HepG2 (cell line): ENCODE results near the gene RABGEF1. TPM values are rescaled to one million over a fixed set of nuclear protein-coding genes. Genes with fewer than 3 reads are reported as not detected.

Source experiments
- CC2D1A ChIP-seq: sonication (generic); formaldehyde crosslinking; IDR thresholded peaks from 2 replicates; pipeline ENCODE4 v1.8.1; 2023; ENCODE audit warnings: mild to moderate bottlenecking, missing genetic modification reagents
- FOXK1 ChIP-seq: sonication (generic); formaldehyde crosslinking; IDR thresholded peaks from 2 replicates; pipeline ENCODE4 v1.4.0; 2020; ENCODE audit warnings: low read depth, missing genetic modification reagents, borderline replicate concordance
- HDAC2 ChIP-seq: sonication (generic); formaldehyde crosslinking; IDR thresholded peaks from 2 replicates; pipeline ENCODE4 v1.4.0; 2020; ENCODE audit warnings: missing genetic modification reagents
- KAT7 ChIP-seq: IDR thresholded peaks from 2 replicates; pipeline ENCODE4 v1.6.1; 2018; ENCODE audit warnings: borderline replicate concordance, missing compliant biosample characterization
- MBNL3 ChIP-seq: fragments of 250-450 bp; sonication (Bioruptor Pico); conservative IDR thresholded peaks from 2 replicates; pipeline ENCODE4 v1.8.0; 2022; ENCODE audit warnings: mild to moderate bottlenecking, inconsistent platforms
- SOX6 ChIP-seq, 2 experiments: fragments of 450-650 bp in 1 of 2; sonication (generic) in 1 of 2; formaldehyde crosslinking in 1 of 2; IDR thresholded peaks; 2 replicates each; pipeline versions ENCODE4 v1.4.0 to v1.6.1; 2017 to 2020; ENCODE audit warnings: antibody characterized with exemption in 1 of 2, mild to moderate bottlenecking in 1 of 2, missing genetic modification reagents in 1 of 2
- ZNF20 ChIP-seq: sonication (generic); formaldehyde crosslinking; IDR thresholded peaks from 2 replicates; pipeline ENCODE4 v1.4.0; 2020; ENCODE audit warnings: mild to moderate bottlenecking, moderate library complexity, missing genetic modification reagents
- polyA plus RNA-seq, 8 experiments: library from polyadenylated mRNA; depleted of rRNA in 3 of 8; stranded (reverse) in 7 of 8; unstranded in 1 of 8; fragments of >200 nt; fragmentation: Illumina TruSeq in 4 of 8; extraction: Trizol in 4 of 8; gene quantifications; 2 replicates each; pipeline versions ENCODE4 v1.2.1 to v1.2.3, GENCODE V29; 2011 to 2016; ENCODE audit warnings: low read depth in 4 of 8, missing spikeins in 1 of 8, mixed read lengths in 1 of 8; ENCODE audit not compliant: insufficient read depth in 1 of 8
- total RNA-seq, 5 experiments: library from RNA; depleted of rRNA; stranded (reverse); fragments of >200 nt; fragmentation: Illumina TruSeq; extraction: Trizol; gene quantifications; 2 replicates each; pipeline ENCODE4 v1.2.3, GENCODE V29; 2016; ENCODE audit warnings: low read depth in 1 of 5
- TF ChIP-seq, protein P1 (sequence below), 2 experiments: sonication (generic) in 1 of 2; formaldehyde crosslinking in 1 of 2; IDR thresholded peaks; 2 replicates each; pipeline versions ENCODE4 v1.6.1 to v1.9.0; 2014 to 2022; ENCODE audit warnings: antibody characterized with exemption in 1 of 2, borderline replicate concordance in 1 of 2, inconsistent platforms in 1 of 2, low read depth in 1 of 2, missing genetic modification reagents in 1 of 2
- TF ChIP-seq, protein P2 (sequence below): sonication (generic); formaldehyde crosslinking; IDR thresholded peaks from 2 replicates; pipeline ENCODE4 v1.8.1; 2023; ENCODE audit warnings: mild to moderate bottlenecking, moderate library complexity, missing genetic modification reagents
- TF ChIP-seq, protein P3 (sequence below): IDR thresholded peaks from 2 replicates; pipeline ENCODE4 v1.6.1; 2016; ENCODE audit warnings: missing compliant biosample characterization, missing genetic modification reagents, borderline replicate concordance
- TF ChIP-seq, protein P4 (sequence below): sonication (generic); formaldehyde crosslinking; IDR thresholded peaks from 2 replicates; pipeline ENCODE4 v1.8.0; 2022; ENCODE audit warnings: low read depth, missing genetic modification reagents
- TF ChIP-seq, protein P5 (sequence below): sonication (generic); formaldehyde crosslinking; IDR thresholded peaks from 2 replicates; pipeline ENCODE4 v1.5.0; 2020; ENCODE audit warnings: missing genetic modification reagents
- TF ChIP-seq, protein P6 (sequence below): sonication (generic); formaldehyde crosslinking; IDR thresholded peaks from 2 replicates; pipeline ENCODE4 v1.5.1; 2020; ENCODE audit warnings: missing genetic modification reagents, mild to moderate bottlenecking, borderline replicate concordance

The RABGEF1 gene
- total and polyA plus RNA-seq, 2 of the 13 experiments (the other 11 are each of a cell fraction or from before 2014, with no cell fraction given) = 22.7 to 35.3 TPM

DNA sequence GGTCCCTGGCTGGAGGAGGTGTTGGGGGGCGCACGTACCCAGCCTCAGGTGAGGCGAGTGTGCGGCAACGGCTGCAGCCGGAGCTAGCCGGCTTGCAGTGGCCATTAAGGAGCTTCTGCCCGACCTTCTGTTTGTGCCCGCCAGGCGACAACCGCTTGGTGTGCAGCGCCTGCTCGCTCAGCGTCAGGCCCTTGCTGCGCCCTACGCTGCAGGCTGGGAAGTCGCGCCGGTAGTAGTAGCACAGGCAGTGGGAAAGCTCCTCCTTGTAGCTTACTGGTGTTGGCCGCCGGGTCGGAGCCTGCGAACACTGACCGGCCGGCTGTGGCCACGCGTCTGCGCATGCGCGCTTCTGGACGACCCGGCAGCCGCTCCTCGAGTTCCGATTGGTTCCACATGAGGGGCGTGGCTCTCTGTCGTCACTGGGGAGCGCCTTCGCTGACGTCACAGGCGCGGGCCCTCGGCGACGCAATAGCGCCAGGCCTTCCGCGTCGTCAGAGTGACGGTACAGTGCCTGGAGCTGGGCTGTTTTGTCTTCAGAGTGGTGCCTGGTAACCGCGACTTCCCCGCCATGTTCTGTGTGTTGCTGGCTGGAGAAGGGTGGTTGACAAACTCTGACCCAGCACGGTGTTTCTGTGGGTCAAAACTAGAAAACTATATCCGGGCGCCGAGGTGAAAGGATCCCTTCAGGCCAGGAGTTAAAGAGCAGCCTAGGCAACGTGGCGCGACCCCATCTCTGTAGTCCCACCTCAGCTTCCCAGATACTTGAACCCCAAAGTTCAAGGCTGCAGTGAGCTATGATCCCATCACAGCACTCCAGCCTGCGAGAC, 104.2 kb downstream of the RABGEF1 start (continued):
- TF ChIP-seq, protein P1, sequence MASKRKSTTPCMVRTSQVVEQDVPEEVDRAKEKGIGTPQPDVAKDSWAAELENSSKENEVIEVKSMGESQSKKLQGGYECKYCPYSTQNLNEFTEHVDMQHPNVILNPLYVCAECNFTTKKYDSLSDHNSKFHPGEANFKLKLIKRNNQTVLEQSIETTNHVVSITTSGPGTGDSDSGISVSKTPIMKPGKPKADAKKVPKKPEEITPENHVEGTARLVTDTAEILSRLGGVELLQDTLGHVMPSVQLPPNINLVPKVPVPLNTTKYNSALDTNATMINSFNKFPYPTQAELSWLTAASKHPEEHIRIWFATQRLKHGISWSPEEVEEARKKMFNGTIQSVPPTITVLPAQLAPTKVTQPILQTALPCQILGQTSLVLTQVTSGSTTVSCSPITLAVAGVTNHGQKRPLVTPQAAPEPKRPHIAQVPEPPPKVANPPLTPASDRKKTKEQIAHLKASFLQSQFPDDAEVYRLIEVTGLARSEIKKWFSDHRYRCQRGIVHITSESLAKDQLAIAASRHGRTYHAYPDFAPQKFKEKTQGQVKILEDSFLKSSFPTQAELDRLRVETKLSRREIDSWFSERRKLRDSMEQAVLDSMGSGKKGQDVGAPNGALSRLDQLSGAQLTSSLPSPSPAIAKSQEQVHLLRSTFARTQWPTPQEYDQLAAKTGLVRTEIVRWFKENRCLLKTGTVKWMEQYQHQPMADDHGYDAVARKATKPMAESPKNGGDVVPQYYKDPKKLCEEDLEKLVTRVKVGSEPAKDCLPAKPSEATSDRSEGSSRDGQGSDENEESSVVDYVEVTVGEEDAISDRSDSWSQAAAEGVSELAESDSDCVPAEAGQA (IDR thresholded peaks at IDR 0.05; ENCODE audit: low read depth) = peak; percentile 99
- TF ChIP-seq, protein P1 (CRISPR knock-in tag; IDR thresholded peaks at IDR 0.05; ENCODE audit: borderline replicate concordance) = no peak; the same call in 1 of the 2 replicates
- TF ChIP-seq SOX6 (IDR thresholded peaks at IDR 0.05) (no peak), SOX6 (CRISPR knock-in tag; IDR thresholded peaks at IDR 0.05) (peak; percentile 69; the same call in 1 of the 2 replicates), ZNF20 (CRISPR knock-in tag) (no peak), KAT7 (CRISPR knock-in tag) (peak; percentile 92; the same call in 1 of the 2 replicates), HDAC2 (peak; percentile 95), CC2D1A (CRISPR knock-in tag) (no peak), FOXK1 (CRISPR knock-in tag) (peak; percentile 86), MBNL3 (CRISPR knock-in tag) (no peak)
- TF ChIP-seq, protein P2, sequence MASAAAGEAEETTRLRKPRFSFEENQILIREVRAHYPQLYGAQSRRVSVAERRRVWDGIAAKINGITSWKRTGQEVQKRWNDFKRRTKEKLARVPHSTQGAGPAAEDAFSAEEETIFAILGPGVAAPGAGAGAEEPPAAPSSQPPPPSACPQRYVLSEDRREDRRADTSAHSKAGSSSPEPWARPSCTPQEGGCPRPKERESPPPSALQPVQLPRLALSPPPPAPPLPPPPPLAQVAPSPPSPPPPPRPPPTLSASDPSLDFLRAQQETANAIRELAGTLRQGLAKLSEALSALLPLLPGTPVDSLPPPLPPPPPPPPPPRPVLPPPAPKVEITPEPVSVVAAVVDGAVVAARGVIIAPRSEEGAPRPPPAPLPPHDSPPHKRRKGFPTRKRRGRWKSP (CRISPR knock-in tag) = peak; percentile 90; the same call in 1 of the 2 replicates
- TF ChIP-seq, protein P3, sequence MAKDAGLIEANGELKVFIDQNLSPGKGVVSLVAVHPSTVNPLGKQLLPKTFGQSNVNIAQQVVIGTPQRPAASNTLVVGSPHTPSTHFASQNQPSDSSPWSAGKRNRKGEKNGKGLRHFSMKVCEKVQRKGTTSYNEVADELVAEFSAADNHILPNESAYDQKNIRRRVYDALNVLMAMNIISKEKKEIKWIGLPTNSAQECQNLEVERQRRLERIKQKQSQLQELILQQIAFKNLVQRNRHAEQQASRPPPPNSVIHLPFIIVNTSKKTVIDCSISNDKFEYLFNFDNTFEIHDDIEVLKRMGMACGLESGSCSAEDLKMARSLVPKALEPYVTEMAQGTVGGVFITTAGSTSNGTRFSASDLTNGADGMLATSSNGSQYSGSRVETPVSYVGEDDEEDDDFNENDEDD (CRISPR knock-in tag) = peak; percentile 77; the same call in 1 of the 2 replicates
- TF ChIP-seq, protein P4, sequence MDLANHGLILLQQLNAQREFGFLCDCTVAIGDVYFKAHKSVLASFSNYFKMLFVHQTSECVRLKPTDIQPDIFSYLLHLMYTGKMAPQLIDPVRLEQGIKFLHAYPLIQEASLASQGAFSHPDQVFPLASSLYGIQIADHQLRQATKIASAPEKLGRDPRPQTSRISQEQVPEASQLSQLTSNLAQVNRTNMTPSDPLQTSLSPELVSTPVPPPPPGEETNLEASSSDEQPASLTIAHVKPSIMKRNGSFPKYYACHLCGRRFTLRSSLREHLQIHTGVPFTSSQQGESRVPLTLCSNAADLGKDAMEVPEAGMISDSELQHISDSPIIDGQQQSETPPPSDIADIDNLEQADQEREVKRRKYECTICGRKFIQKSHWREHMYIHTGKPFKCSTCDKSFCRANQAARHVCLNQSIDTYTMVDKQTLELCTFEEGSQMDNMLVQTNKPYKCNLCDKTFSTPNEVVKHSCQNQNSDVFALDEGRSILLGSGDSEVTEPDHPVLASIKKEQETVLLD (CRISPR knock-in tag) = peak; percentile 36; the same call in 1 of the 2 replicates
- TF ChIP-seq, protein P5, sequence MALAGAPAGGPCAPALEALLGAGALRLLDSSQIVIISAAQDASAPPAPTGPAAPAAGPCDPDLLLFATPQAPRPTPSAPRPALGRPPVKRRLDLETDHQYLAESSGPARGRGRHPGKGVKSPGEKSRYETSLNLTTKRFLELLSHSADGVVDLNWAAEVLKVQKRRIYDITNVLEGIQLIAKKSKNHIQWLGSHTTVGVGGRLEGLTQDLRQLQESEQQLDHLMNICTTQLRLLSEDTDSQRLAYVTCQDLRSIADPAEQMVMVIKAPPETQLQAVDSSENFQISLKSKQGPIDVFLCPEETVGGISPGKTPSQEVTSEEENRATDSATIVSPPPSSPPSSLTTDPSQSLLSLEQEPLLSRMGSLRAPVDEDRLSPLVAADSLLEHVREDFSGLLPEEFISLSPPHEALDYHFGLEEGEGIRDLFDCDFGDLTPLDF (CRISPR knock-in tag) = peak; percentile 77
- TF ChIP-seq, protein P6, sequence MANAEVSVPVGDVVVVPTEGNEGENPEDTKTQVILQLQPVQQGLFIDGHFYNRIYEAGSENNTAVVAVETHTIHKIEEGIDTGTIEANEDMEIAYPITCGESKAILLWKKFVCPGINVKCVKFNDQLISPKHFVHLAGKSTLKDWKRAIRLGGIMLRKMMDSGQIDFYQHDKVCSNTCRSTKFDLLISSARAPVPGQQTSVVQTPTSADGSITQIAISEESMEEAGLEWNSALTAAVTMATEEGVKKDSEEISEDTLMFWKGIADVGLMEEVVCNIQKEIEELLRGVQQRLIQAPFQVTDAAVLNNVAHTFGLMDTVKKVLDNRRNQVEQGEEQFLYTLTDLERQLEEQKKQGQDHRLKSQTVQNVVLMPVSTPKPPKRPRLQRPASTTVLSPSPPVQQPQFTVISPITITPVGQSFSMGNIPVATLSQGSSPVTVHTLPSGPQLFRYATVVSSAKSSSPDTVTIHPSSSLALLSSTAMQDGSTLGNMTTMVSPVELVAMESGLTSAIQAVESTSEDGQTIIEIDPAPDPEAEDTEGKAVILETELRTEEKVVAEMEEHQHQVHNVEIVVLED = peak; percentile 94
